Nephron progenitor cell (in vitro differentiated cells): ENCODE measurements around the gene VSTM2L.

Experiments
- DNase-seq: peaks from one replicate; pipeline ENCODE4 v3.0.0; 2021
- H3K27ac Mint-ChIP-seq: 2 replicates; pipeline ENCODE4 v1.8.0; 2021; ENCODE audit warnings: mild to moderate bottlenecking, moderate library complexity, mixed read lengths
- H3K27me3 Mint-ChIP-seq: 2 replicates; pipeline ENCODE4 v1.8.0; 2021; ENCODE audit warnings: mild to moderate bottlenecking, low read depth, mixed read lengths; ENCODE audit not compliant: poor library complexity
- H3K36me3 Mint-ChIP-seq: 2 replicates; pipeline ENCODE4 v1.8.0; 2021; ENCODE audit warnings: low read depth, mixed read lengths
- H3K4me1 Mint-ChIP-seq: 2 replicates; pipeline ENCODE4 v1.8.0; 2021; ENCODE audit warnings: mixed read lengths
- H3K4me3 Mint-ChIP-seq: 2 replicates; pipeline ENCODE4 v1.8.0; 2021; ENCODE audit warnings: mild to moderate bottlenecking, moderate library complexity, mixed read lengths
- H3K9me3 Mint-ChIP-seq: 2 replicates; pipeline ENCODE4 v1.8.0; 2021; ENCODE audit warnings: mild to moderate bottlenecking, moderate library complexity, mixed read lengths
- CTCF ChIP-seq: fragments of 200-600 bp; sonication (generic); IDR thresholded peaks from 2 replicates; pipeline ENCODE4 v1.5.0; 2021; ENCODE audit warnings: antibody characterized with exemption

VSTM2L gene

GRCh38 chr20:37917461-37917860, 14.5 kb downstream of the VSTM2L start:
- Mint-ChIP-seq H3K27me3 (peaks cover 9% of the 10 kb centered on the region), H3K4me1 (peaks cover 71% of the 10 kb centered on the region), H3K36me3 (no peaks in the 10 kb centered on the region), H3K9me3 (no peaks in the 10 kb centered on the region), H3K4me3 (no peak overlapping the region), H3K27ac (no peak overlapping the region)
- DNase-seq: no peak
- no peak for TF ChIP-seq CTCF

DNA sequence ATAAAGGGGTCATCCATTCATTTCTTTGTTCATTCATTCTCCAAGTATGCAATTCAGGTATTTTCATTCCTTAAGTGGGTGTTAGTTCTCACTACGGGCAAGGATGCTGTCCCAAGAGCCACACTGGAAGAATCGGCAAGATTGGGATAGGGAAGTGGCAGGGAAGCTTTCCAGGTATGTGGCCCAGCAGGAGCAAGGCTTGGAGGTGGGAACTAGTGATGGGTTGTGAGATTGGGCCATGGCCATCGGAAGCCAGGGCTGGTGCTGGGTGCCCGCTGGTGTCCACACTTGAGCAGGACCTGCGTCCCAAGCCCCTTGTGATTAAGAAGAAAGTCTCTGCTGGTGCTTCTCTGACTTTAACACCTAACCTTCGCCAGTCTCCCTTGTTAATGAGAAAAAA, 15.1 kb downstream of the VSTM2L start:
- no peaks in the 10 kb centered on the region for H3K9me3 Mint-ChIP-seq
- no peak for DNase-seq
- H3K27me3 Mint-ChIP-seq: peaks cover 4% of the 10 kb centered on the region
- H3K4me3 Mint-ChIP-seq: no peak overlapping the region
- H3K27ac Mint-ChIP-seq: no peak overlapping the region
- H3K4me1 Mint-ChIP-seq: peaks cover 65% of the 10 kb centered on the region
- no peak for TF ChIP-seq CTCF
- H3K36me3 Mint-ChIP-seq: no peaks in the 10 kb centered on the region

- H3K4me1 Mint-ChIP-seq: peaks cover 51% of the 10 kb centered on the region
Measured at GRCh38 chr20:37919389-37920040, 16.6 kb downstream of the VSTM2L start.

GRCh38 chr20:37920270-37920669, 17.3 kb downstream of the VSTM2L start:
- DNase-seq: no peak
- peaks cover 4% of the 10 kb centered on the region for H3K27me3 Mint-ChIP-seq
- no peak for TF ChIP-seq CTCF
- no peaks in the 10 kb centered on the region for H3K36me3 Mint-ChIP-seq
- no peak overlapping the region for H3K27ac Mint-ChIP-seq
- no peaks in the 10 kb centered on the region for H3K9me3 Mint-ChIP-seq
- H3K4me3 Mint-ChIP-seq: no peak overlapping the region
- peaks cover 44% of the 10 kb centered on the region for H3K4me1 Mint-ChIP-seq

More at GRCh38 chr20:37919389-37920040, 16.6 kb downstream of the VSTM2L start:
- H3K9me3 Mint-ChIP-seq: no peaks in the 10 kb centered on the region
- H3K4me3 Mint-ChIP-seq: no peak overlapping the region
- no peak for DNase-seq
- H3K27me3 Mint-ChIP-seq: peaks cover 4% of the 10 kb centered on the region
- H3K27ac Mint-ChIP-seq: no peak overlapping the region
- no peak for TF ChIP-seq CTCF
- no peaks in the 10 kb centered on the region for H3K36me3 Mint-ChIP-seq

DNA sequence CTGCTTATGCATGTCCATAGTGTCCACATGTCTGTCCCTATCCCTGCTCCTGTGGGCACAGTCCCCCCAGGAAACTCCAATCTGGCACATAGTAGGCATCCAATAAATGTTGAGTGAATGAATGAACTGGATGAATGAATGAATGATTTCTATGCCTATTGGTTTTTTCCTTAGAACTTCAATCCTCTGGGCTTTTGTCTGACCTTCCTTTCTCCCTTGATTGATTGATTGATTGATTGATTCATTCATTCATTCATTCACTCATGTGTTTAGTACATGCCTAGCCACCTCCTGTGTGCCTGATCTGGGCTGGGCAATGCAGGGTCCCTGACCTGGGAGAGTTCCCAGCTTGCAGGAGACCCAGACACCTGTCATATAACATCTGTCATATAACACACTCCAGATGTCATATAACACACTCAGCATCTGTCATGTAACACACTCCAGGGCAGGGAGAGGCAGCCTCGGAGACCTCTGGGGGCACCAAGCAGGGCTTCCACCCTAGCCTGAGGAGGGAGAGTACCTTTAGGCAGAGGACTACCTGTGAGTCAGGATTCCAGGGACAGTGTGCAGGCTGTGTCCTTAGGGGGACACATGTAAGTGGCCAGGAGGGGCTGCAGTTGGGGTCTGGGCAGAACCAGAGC, 17.9 kb downstream of the VSTM2L start:
- Mint-ChIP-seq H3K4me3 (no peak overlapping the region), H3K9me3 (no peaks in the 10 kb centered on the region), H3K4me1 (peaks cover 42% of the 10 kb centered on the region), H3K27me3 (peaks cover 5% of the 10 kb centered on the region), H3K27ac (no peak overlapping the region), H3K36me3 (no peaks in the 10 kb centered on the region)
- no peak for TF ChIP-seq CTCF
- no peak for DNase-seq
